ENCODE measurements around the gene ARHGAP6.

- no peak for TF ChIP-seq POLR2A (IDR thresholded peaks at IDR 0.05; ENCODE audit: low read depth, low read length)
- TF ChIP-seq POLR2AphosphoS5 (IDR thresholded peaks at IDR 0.05; ENCODE audit: low read depth, low read length), result no peak
- TF ChIP-seq TAF1 (IDR thresholded peaks at IDR 0.05; ENCODE audit: borderline replicate concordance, low read depth, low read length), result no peak
Observed at GRCh38 chrX:11423949-11424348, 241.8 kb downstream of the ARHGAP6 start.

Data from GM12892 (cell line).